GM18508 (cell line): ENCODE data around the gene KDM4B.

Experiments used
- ATAC-seq: cut with Tn5 transposase; IDR thresholded peaks from one replicate; pipeline ENCODE4 v1.9.1; 2021; ENCODE audit warnings: moderate number of reproducible peaks; ENCODE audit not compliant: insufficient read depth, unreplicated experiment

KDM4B gene

DNA sequence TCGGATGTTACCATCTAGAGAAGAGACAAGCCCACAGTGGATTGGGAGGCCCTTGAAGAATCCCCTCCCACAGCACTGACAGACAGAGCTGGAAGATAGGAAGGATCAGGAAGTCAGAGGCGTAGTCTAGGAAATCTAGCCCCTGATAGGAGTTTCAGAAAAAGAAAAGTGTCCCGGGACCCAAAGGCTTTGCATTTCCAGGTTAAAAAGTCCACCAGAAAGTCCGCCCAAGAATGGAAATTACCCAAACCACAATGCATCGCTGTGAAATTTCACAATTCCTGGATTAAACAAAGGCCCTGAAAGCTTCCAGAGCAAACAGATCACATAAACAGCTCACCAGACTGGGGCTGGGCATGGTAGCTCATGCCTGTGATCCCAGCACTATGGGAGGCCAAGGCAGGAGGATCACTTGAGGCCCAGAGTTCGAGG lies 146.9 kb downstream of the KDM4B start:
- no peak for ATAC-seq

DNA sequence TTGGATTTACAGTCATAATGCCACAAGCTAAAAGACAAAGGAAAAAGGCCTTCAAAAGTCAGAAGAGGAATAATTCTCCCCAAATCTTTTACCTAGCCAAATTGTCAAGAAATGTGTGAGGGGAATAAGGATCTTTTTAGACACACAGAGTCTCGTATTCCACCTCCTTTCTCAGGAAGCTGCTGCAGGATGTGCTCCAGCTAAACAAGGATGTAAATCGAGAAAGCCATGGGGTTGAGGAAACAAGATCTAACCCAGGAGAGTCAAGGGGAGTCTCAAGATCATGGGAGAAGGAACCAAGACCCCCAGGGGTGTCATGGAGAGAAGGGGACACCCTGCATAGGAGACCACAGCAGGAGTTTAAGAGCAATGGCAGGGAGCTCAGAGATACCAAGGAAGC lies 147.4 kb downstream of the KDM4B start:
- ATAC-seq, result no peak

DNA sequence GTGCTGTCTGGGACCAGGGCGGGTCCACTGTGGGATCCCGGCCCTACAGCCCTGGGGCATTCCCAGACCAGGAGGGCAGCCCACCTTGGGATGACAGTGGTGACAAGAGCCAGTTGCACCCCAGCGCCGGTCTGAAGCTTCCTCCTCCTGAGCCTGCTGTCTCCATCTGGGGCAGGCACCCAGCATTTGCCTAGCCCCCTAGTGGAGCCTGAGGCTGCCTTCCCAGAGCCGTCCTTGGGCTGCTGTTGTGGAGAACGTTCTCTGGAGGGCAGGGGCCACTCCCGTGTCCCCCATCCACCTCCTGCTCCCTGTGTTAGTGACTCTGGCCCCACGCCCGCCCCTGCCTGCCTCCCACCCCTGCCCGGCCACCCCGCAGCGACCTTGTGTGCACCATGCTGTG lies 148.5 kb downstream of the KDM4B start:
- no peak for ATAC-seq

DNA sequence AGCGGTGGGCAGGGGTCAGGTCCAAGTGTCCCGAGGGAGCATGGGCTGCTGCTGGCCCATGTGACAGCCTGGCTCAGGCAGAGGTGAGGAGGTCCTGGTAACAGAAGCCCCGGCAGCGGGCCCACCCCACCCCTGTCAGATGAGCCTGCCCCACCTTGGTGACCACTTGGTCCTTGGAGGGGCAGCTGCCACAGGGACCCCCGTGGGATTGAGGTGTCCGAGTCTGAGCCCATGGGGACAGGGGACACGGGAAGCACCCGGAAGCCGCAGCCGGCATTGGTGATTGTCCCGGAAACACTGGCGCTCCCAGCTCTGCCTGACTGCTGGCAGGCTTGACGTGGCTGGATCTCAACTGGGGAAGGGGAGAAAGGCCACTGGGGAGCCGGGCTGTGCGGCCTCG lies 149.1 kb downstream of the KDM4B start:
- ATAC-seq, result no peak

DNA sequence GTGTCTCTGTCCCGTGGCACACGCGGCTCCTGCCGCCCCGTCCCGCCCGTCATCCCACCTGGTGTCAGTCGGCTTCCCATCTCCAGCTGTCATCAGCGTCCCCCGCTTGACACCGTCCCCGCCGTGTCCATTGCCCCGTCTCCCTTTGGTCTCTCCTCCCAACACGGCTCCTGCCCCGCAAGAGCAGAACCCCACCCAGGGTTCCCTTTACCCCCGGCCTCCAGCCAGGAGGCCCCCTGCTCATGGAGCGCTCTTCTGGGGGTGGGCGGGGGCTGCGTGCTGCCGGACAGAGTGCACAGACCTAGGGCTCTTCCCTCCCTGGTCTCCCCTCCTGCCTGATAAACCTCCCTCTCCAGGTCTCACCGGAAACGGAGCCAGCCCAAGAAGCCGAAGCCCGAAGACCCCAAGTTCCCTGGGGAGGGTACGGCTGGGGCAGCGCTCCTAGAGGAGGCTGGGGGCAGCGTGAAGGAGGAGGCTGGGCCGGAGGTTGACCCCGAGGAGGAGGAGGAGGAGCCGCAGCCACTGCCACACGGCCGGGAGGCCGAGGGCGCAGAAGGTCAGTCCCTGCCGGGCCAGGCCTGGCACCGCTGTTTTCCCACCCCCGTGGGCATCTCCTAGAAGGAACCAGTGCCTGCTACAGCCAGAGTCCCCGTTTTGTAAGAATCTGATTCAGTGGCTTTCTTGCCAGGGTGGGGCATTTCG lies 150.5 kb downstream of the KDM4B start:
- ATAC-seq, result no peak

DNA sequence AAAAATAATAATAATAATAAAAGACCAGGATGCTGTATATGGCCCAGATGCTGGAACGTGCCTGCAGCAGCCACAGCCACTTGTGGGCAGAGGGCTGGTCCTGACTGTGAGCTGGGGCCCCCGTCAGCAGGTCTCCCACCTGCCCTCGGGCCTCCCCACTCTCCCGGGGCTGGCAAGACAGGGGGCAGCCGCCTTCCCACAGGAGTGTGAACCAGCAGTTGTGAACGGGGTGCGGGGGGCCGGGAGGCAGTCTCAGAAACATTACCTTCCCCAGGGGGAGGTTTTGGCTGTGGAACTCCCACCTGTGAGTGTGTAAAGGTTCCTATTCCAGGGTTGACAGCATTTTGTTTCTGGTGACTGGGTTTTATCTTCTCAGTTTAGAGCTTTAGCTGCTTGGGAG lies 151.4 kb downstream of the KDM4B start:
- ATAC-seq, result no peak

- no peak for ATAC-seq
Observed at GRCh38 chr19:5120833-5121232, 151.9 kb downstream of the KDM4B start.

DNA sequence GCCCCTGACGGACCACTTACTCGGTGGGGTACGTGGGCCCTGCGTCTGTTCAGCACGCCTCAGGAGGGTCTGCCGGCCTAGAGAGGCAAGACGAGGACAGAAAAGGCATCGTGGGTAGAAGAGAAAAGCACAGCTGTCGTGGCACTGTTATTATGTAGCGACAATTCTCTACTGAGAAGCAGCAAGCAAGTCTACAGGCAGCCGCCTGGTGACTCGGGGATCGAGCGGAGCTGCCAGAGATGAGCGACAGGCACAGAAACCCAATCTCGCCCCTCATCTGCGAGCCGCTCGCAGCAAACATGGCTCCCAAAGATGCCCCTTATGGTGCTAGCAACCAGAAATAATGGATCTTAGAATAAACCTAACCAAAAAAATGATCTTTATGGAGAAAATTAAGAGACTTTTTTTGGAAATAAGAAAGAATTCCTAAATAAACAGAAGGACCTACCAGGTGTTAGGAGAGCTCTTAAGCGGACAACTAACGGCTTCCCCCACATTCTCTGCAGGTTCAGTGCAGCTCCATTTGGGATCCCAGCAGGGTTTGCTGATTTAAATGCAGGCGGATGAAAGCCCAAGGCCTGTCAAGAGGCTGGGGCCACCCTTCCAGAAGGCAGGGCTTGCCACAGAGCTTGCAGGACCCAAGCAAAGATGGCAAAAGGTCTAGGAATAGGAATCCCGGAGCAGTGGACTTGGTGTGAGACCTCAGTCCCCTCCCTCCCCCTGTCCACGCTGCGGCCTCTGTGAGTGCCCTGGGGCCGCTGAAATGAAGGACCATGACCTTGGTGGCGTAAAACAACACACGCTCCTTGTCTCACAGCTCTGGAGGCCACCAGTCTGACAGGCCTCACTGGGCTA lies 152.6 kb downstream of the KDM4B start:
- ATAC-seq, result no peak

- ATAC-seq, result no peak
Observed at GRCh38 chr19:5122121-5122400, 153.1 kb downstream of the KDM4B start.

- no peak for ATAC-seq
Observed at GRCh38 chr19:5122671-5123409, 153.9 kb downstream of the KDM4B start.

- no peak for ATAC-seq
Observed at GRCh38 chr19:5123646-5124045, 154.7 kb downstream of the KDM4B start.

DNA sequence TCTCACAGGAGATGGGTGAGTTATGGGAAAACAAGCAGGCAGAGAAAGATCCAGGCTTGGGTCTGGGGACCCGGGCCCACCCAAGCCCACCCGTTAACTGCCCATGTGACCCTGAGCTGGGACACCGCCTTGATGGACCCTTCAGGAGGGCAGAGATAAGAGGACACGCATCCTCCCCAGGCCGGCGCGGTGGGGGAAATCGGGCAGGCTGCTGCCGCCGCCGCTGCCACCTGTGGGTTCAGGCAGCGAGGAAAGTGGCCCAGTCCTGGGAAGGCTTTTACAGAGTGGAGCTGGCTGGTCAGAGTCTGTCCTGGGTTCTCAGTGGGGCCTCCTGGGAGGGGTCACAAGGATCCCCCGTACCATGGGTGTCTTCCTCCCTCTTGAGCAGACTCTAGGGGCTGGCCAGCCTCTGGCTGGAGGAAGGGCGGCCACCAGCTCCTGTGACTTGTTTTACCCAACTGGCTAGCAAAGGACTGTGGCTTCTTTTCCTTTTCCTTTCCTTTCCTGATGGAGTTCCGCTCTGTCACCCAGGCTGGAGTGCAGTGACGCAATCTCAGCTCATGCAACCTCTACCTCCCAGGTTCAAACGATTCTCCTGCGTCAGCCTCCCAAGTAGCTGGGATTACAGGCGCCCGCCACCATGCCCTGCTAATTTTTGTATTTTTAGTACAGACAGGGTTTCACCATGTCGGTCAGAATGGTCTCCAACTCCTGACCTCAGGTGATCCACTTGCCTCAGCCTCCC lies 155.4 kb downstream of the KDM4B start:
- ATAC-seq, result no peak

DNA sequence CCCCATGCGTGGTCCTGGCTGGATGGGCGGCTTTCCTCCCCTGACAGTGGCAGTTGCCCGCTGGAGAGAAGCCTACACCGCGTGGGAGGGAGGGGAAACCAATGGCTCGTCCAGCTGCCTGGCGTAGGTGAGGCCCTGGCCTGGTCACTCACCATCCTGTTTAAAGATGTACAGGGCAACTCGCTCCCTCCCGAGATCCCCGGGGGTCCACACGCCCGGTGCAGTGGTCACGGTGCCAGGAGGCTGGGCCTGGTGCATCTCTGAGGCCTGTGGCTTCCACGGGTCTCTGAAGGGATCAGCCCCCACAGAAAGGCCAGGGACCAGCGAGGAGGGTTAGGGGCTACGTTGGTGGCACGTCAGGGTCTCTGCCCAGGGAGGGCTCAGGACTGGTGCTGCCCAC lies 156.5 kb downstream of the KDM4B start:
- ATAC-seq, result no peak

DNA sequence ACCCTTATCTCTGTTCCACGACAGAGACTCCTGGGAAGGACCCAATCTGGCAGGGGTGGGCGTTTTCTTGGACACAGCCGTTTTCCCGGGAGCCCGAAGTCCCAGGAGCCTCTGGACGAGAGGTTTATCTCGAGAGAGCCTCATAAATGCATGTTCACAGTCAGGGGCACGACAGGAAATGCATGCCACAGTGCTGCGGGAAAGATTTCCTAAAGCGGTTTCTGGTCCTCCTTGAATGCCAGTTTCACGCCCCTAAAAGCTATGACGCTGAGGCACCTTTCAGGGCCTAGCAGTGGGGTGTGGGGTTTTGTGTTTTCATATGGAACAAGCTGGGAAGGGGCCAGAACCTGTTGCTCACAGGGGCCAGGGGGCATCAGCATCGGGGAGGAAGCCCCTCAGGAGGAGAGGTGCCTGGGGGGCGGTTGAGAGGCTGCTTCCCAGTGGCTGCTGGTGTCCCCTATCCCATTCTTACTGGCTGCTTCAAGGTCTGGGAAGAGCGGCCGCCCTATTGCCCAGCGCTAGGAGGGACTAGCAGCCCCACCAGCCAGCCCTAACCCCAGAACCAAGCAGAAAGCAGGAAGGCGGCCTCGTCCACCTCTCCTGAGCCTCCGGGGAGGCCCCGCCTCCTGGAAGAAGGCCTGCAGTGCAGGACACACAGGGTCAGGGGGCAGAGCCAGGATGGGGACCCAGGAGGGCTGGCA lies 157.0 kb downstream of the KDM4B start:
- no peak for ATAC-seq

DNA sequence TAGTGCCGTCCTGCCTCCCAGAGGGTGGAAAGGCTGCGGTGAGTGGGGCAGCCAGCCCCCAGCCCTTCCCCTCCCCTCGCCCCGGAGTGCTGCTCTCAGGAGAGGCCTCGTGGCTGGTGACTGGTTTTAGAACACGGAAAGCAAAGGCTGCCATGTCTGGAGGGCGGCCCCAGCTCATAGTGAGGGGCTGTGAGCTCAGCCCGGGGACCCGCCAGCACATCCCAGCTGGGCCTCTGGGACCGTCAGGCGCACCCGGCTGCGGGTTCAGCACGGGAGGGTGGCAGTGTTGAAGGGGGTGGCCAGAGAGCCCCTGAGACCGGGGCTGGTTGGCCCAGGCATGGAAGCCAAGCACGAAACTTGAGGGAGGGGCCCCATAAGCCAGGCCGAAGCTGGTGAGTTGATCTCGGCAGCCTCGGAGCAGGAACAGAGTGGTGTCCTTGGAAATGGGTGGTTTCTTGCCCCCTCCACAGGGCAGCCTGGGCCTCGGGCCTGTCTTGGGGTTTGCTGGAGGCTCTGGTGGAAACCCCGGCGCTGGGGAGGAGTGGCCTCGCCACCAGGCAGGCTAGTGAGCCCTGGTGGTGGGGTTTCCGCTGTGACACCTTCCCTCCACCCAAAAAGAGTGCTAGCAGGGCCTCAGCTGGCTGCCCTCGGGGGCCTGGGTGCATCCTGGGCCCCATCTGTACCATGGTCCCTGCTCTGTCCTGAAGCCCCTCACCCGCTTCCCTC lies 157.7 kb downstream of the KDM4B start:
- ATAC-seq, result no peak

- ATAC-seq, result no peak
Observed at GRCh38 chr19:5127717-5128116, 158.8 kb downstream of the KDM4B start.

DNA sequence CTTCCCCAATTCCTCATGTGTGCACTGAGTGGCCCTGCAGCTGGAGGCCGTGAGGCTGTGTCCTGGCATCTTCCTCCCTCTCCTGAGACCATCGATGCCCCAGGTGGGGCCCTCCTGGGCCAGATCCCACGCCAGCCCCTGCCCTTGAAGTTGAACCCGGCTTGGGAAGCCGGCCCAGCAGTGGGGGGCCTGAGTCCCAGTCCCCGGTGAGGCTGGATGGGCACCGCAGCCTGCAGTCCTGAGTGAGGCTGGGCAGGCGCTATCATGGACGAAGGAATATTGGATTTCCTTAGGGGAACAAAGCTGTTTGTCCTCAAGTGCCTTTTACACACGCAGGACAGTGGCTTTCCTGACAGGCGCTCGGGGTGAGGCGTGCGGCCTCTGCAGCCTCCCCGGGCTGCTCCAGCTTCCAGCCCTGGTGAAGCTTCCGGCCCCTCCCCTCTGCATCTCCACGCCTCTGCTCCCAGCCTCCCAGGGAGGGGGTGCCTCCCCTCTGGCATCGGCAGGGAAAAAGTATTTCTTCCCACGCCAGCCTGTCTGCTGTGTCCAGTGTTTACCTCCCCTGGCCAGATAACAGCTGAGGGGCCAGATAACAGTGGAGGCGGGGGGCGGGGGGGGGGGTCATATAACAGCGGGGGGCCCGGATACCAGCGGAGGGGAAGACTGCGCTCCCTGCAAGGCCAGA lies 159.5 kb downstream of the KDM4B start:
- ATAC-seq, result no peak

- no peak for ATAC-seq
Observed at GRCh38 chr19:5128936-5129389, 160.1 kb downstream of the KDM4B start.

DNA sequence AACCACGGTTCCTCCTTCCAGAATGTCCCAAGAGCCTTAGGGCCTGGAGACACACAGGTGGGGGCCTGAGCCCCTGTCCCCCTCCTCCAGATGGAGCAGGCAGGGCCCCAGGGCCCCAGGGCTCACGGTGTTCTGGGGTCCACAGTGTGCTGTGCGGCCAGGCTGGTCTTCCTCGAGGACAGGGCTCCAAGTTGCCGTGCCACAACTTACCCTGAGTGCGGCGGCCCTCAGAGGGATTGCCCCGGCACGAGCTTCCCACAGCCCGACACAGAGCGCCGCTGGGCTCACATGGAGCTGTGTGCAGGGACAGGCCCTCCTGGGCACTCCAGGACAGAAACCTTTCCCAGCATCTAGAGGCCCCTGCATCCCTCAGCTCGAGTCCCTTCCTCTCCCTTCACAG lies 160.8 kb downstream of the KDM4B start:
- no peak for ATAC-seq
